Nephron progenitor cell (in vitro differentiated cells): ENCODE results near the gene RBMS3.
A peak's percentile ranks its signal among the peaks of the same experiment; 100 is the strongest.

Experiments
- DNase-seq: peaks from one replicate; pipeline ENCODE4 v3.0.0; 2021
- H3K27ac Mint-ChIP-seq: 2 replicates; pipeline ENCODE4 v1.8.0; 2021; ENCODE audit warnings: mild to moderate bottlenecking, moderate library complexity, mixed read lengths
- H3K27me3 Mint-ChIP-seq: 2 replicates; pipeline ENCODE4 v1.8.0; 2021; ENCODE audit warnings: mild to moderate bottlenecking, low read depth, mixed read lengths; ENCODE audit not compliant: poor library complexity
- H3K36me3 Mint-ChIP-seq: 2 replicates; pipeline ENCODE4 v1.8.0; 2021; ENCODE audit warnings: low read depth, mixed read lengths
- H3K4me1 Mint-ChIP-seq: 2 replicates; pipeline ENCODE4 v1.8.0; 2021; ENCODE audit warnings: mixed read lengths
- H3K4me3 Mint-ChIP-seq: 2 replicates; pipeline ENCODE4 v1.8.0; 2021; ENCODE audit warnings: mild to moderate bottlenecking, moderate library complexity, mixed read lengths
- H3K9me3 Mint-ChIP-seq: 2 replicates; pipeline ENCODE4 v1.8.0; 2021; ENCODE audit warnings: mild to moderate bottlenecking, moderate library complexity, mixed read lengths
- CTCF ChIP-seq: fragments of 200-600 bp; sonication (generic); IDR thresholded peaks from 2 replicates; pipeline ENCODE4 v1.5.0; 2021; ENCODE audit warnings: antibody characterized with exemption

RBMS3 gene

GRCh38 chr3:29333576-29333975, 52.7 kb downstream of the RBMS3 start:
- DNase-seq: no peak
- Mint-ChIP-seq H3K27ac (no peak overlapping the region), H3K9me3 (no peaks in the 10 kb centered on the region), H3K4me3 (no peak overlapping the region), H3K36me3 (no peaks in the 10 kb centered on the region), H3K4me1 (peaks cover 55% of the 10 kb centered on the region), H3K27me3 (no peaks in the 10 kb centered on the region)
- no peak for TF ChIP-seq CTCF

- Mint-ChIP-seq H3K9me3 (no peaks in the 10 kb centered on the region), H3K27me3 (no peaks in the 10 kb centered on the region), H3K27ac (no peak overlapping the region), H3K4me1 (peaks cover 66% of the 10 kb centered on the region), H3K4me3 (no peak overlapping the region), H3K36me3 (no peaks in the 10 kb centered on the region)
- DNase-seq: no peak
- no peak for TF ChIP-seq CTCF
These were observed 53.8 kb downstream of the RBMS3 start for GRCh38 chr3:29334706-29335105.

- no peaks in the 10 kb centered on the region for H3K27me3 Mint-ChIP-seq
- H3K4me3 Mint-ChIP-seq: peak overlapping the region; percentile 1
- H3K27ac Mint-ChIP-seq: peak overlapping the region; percentile 23
- H3K36me3 Mint-ChIP-seq: no peaks in the 10 kb centered on the region
- peak; percentile 42 for DNase-seq
- no peak for TF ChIP-seq CTCF
- H3K9me3 Mint-ChIP-seq: no peaks in the 10 kb centered on the region
- peaks cover 74% of the 10 kb centered on the region for H3K4me1 Mint-ChIP-seq
These were observed 54.6 kb downstream of the RBMS3 start for GRCh38 chr3:29335438-29335837.

- Mint-ChIP-seq H3K36me3 (no peaks in the 10 kb centered on the region), H3K27ac (peak overlapping the region; percentile 23), H3K4me1 (peaks cover 74% of the 10 kb centered on the region), H3K9me3 (no peaks in the 10 kb centered on the region), H3K4me3 (peak overlapping the region; percentile 1), H3K27me3 (no peaks in the 10 kb centered on the region)
- no peak for DNase-seq
- no peak for TF ChIP-seq CTCF
These were observed 55.1 kb downstream of the RBMS3 start for GRCh38 chr3:29335943-29336342.

- no peak for TF ChIP-seq CTCF
- no peak for DNase-seq
- Mint-ChIP-seq H3K4me3 (no peak overlapping the region), H3K36me3 (no peaks in the 10 kb centered on the region), H3K4me1 (peaks cover 63% of the 10 kb centered on the region), H3K27ac (no peak overlapping the region), H3K9me3 (no peaks in the 10 kb centered on the region), H3K27me3 (no peaks in the 10 kb centered on the region)
These were observed 56.7 kb downstream of the RBMS3 start for GRCh38 chr3:29337565-29337964.

GRCh38 chr3:29338377-29338776, 57.5 kb downstream of the RBMS3 start:
- Mint-ChIP-seq H3K9me3 (no peaks in the 10 kb centered on the region), H3K36me3 (no peaks in the 10 kb centered on the region), H3K4me1 (peaks cover 59% of the 10 kb centered on the region), H3K4me3 (no peak overlapping the region), H3K27me3 (no peaks in the 10 kb centered on the region), H3K27ac (no peak overlapping the region)
- TF ChIP-seq CTCF: no peak
- no peak for DNase-seq
